ENCODE results near the gene ZFYVE21.

- TF ChIP-seq CTCF (IDR thresholded peaks at IDR 0.05; ENCODE audit: low read depth, low read length, poor library complexity, severe bottlenecking) (no peak), EZH2phosphoT487 (IDR thresholded peaks at IDR 0.05; ENCODE audit: borderline replicate concordance, low read length) (no peak)
Measured at GRCh38 chr14:103688441-103688840, 27.2 kb upstream of the ZFYVE21 start.

Measured in DOHH2 (cell line).